Liver (tissue), 9 donors: Measurements from ENCODE around the gene CFAP99. TPM values are rescaled to one million over a fixed set of nuclear protein-coding genes. Genes with fewer than 3 reads are reported as not detected.

ENCODE experiments used
- DNase-seq: peaks from one replicate; pipeline ENCODE4 v3.0.0-alpha.2; 2017; ENCODE audit warnings: low spot score
- H3K27ac ChIP-seq, 2 donors: one replicate each; pipeline ENCODE4 v1.7.0; 2013; ENCODE audit warnings: inconsistent platforms in 2 of 2, low read length in 2 of 2, control low read depth in 1 of 2, low read depth in 1 of 2, mild to moderate bottlenecking in 1 of 2
- H3K27me3 ChIP-seq, 4 donors: one replicate each; pipeline versions ENCODE4 v1.6.1 to v1.7.0; 2013; ENCODE audit warnings: low read length in 3 of 4, inconsistent platforms in 1 of 4, mild to moderate bottlenecking in 1 of 4, moderate library complexity in 1 of 4; ENCODE audit not compliant: control insufficient read depth in 4 of 4, insufficient read depth in 4 of 4
- H3K36me3 ChIP-seq, 4 donors: one replicate each; pipeline versions ENCODE4 v1.6.1 to v1.7.0; 2013; ENCODE audit warnings: low read length in 3 of 4, mild to moderate bottlenecking in 3 of 4, low read depth in 1 of 4, moderate library complexity in 1 of 4; ENCODE audit not compliant: control insufficient read depth in 4 of 4, insufficient read depth in 3 of 4
- H3K4me1 ChIP-seq, 4 donors: one replicate each; pipeline versions ENCODE4 v1.6.1 to v1.7.0; 2013; ENCODE audit warnings: low read length in 3 of 4, mild to moderate bottlenecking in 3 of 4, moderate library complexity in 1 of 4; ENCODE audit not compliant: control insufficient read depth in 4 of 4, insufficient read depth in 4 of 4
- H3K4me3 ChIP-seq, 3 donors: one replicate each; pipeline versions ENCODE4 v1.6.1 to v1.7.0; 2013; ENCODE audit warnings: low read length in 3 of 3, control low read depth in 1 of 3, low read depth in 1 of 3, mild to moderate bottlenecking in 1 of 3
- H3K9ac ChIP-seq, 2 donors: one replicate each; pipeline ENCODE4 v1.7.0; 2013; ENCODE audit warnings: low read length in 2 of 2, mild to moderate bottlenecking in 2 of 2, moderate library complexity in 2 of 2, control low read depth in 1 of 2, low read depth in 1 of 2
- H3K9me3 ChIP-seq, 4 donors: one replicate each; pipeline versions ENCODE4 v1.6.1 to v1.7.0; 2013; ENCODE audit warnings: low read length in 3 of 4; ENCODE audit not compliant: control insufficient read depth in 4 of 4
- ATF3 ChIP-seq: IDR thresholded peaks from 2 replicates; pipeline ENCODE4 v1.6.1; 2016; ENCODE audit warnings: antibody characterized with exemption
- CTCF ChIP-seq: fragments of 150-350 bp; IDR thresholded peaks from 2 replicates; pipeline ENCODE4 v1.5.1; 2017; ENCODE audit warnings: improper control_type of control experiment, low read depth, low read length; ENCODE audit not compliant: missing input control
- FOXA1 ChIP-seq: IDR thresholded peaks from 2 replicates; pipeline ENCODE4 v1.6.1; 2016; ENCODE audit warnings: antibody characterized with exemption
- GABPA ChIP-seq, 2 donors: IDR thresholded peaks in 1 of 2; conservative IDR thresholded peaks in 1 of 2; 2 replicates each; pipeline ENCODE4 v1.6.1; 2016; ENCODE audit warnings: antibody characterized with exemption in 2 of 2, mild to moderate bottlenecking in 1 of 2, moderate library complexity in 1 of 2
- HNF4A ChIP-seq, 2 donors: conservative IDR thresholded peaks; 2 replicates each; pipeline ENCODE4 v1.6.1; 2016; ENCODE audit warnings: antibody characterized with exemption in 2 of 2, mild to moderate bottlenecking in 2 of 2
- HNF4G ChIP-seq: IDR thresholded peaks from 2 replicates; pipeline ENCODE4 v1.6.1; 2016; ENCODE audit warnings: antibody characterized with exemption
- RAD21 ChIP-seq, 2 donors: IDR thresholded peaks; 2 replicates each; pipeline ENCODE4 v1.6.1; 2016; ENCODE audit warnings: antibody characterized with exemption in 2 of 2, mild to moderate bottlenecking in 2 of 2
- RXRA ChIP-seq, 2 donors: IDR thresholded peaks; 2 replicates each; pipeline ENCODE4 v1.6.1; 2017 to 2018; ENCODE audit warnings: antibody characterized with exemption in 2 of 2, mild to moderate bottlenecking in 1 of 2
- SP1 ChIP-seq: IDR thresholded peaks from 2 replicates; pipeline ENCODE4 v1.6.1; 2018; ENCODE audit warnings: antibody characterized with exemption, mild to moderate bottlenecking
- YY1 ChIP-seq: IDR thresholded peaks from 2 replicates; pipeline ENCODE4 v1.6.1; 2016; ENCODE audit warnings: antibody characterized with exemption, mild to moderate bottlenecking
- WGBS: extraction: QIAGEN DNeasy Blood & Tissue Kit; methylation state at CpG from one replicate; pipeline ENCODE4 v1.1.7; 2013; 5-methylcytosine and 5-hydroxymethylcytosine counted together
- polyA plus RNA-seq, 2 donors: library from polyadenylated mRNA; stranded (reverse) in 1 of 2; unstranded in 1 of 2; fragments of 200-250 nt in 1 of 2; fragments of >200 nt in 1 of 2; fragmentation: Nextera tagmentation in 1 of 2; extraction: Ambion mirVana in 1 of 2; gene quantifications; one replicate each; pipeline versions ENCODE4 v1.2.1 to v1.2.3, GENCODE V29; 2013 to 2015
- total RNA-seq, 2 donors: library from RNA; depleted of rRNA; stranded (reverse); fragments of >200 nt; gene quantifications; one replicate each; pipeline ENCODE4 v1.2.3, GENCODE V29; 2014
- donor health status: healthy.
- donor health status: healthy.
- donor health status: healthy.
- donor health status: healthy.
- donor health status: healthy.

The CFAP99 gene
- total and polyA plus RNA-seq, 4 donors, result 0.33 to 0.36 TPM; not detected in 2

GRCh38 chr4:2437475-2438215, 18.9 kb downstream of the CFAP99 start (continued):
- TF ChIP-seq ATF3, result no peak

- H3K36me3 ChIP-seq, result no peaks in the 10 kb centered on the region
- no peak overlapping the region for H3K9ac ChIP-seq
- no peaks in the 10 kb centered on the region for H3K9me3 ChIP-seq
- TF ChIP-seq HNF4A (conservative IDR thresholded peaks at IDR 0.05) (no peak), FOXA1 (no peak), SP1 (no peak), GABPA (IDR thresholded peaks at IDR 0.05 in 1 of 2, conservative IDR thresholded peaks at IDR 0.05 in 1 of 2) (no peak), RXRA (IDR thresholded peaks at IDR 0.05) (no peak), CTCF (no peak), HNF4G (no peak)
- H3K4me3 ChIP-seq, result no peak overlapping the region
- H3K27me3 ChIP-seq, result no peaks in the 10 kb centered on the region
- no peak for DNase-seq
- H3K4me1 ChIP-seq, result no peaks in the 10 kb centered on the region
- 92% methylated on average over 16 of the region's 16 CpGs for WGBS
- no peak overlapping the region for H3K27ac ChIP-seq
Observed at GRCh38 chr4:2438822-2439718, 20.3 kb downstream of the CFAP99 start.

- Histone ChIP-seq H3K36me3 (no peaks in the 10 kb centered on the region), H3K4me3 (no peak overlapping the region), H3K9ac (no peak overlapping the region), H3K9me3 (no peaks in the 10 kb centered on the region), H3K4me1 (no peaks in the 10 kb centered on the region), H3K27me3 (no peaks in the 10 kb centered on the region), H3K27ac (no peak overlapping the region)
- TF ChIP-seq YY1, result no peak
- TF ChIP-seq RAD21 (IDR thresholded peaks at IDR 0.05), result peak; percentile 69 to 86
- TF ChIP-seq CTCF, result peak; percentile 50
- 50% methylated on average over 14 of the region's 14 CpGs for WGBS
- DNase-seq, result peak; percentile 66
Observed at GRCh38 chr4:2441393-2442174, 22.8 kb downstream of the CFAP99 start.
